T-cell (primary cell): ENCODE measurements around the gene PTGES2. TPM values are rescaled to one million over a fixed set of nuclear protein-coding genes. Genes with fewer than 3 reads are reported as not detected.

Source experiments
- ATAC-seq, 4 experiments: fragments of 200-7000 bp in 3 of 4; fragments of 150-1000 bp in 1 of 4; cut with Tn5 transposase; replicated peaks in 1 of 4; 1 replicate in 3 of 4; 2 replicates in 1 of 4; pipeline ENCODE4 v1.10.0; 2021; ENCODE audit warnings: moderate library complexity in 3 of 4, mild to moderate bottlenecking in 2 of 4, moderate number of reproducible peaks in 1 of 4
- CTCF ChIA-PET, 2 donors: fragments of 300-600 bp; sonication (Branson Sonifier 250); formaldehyde crosslinking; loops; one replicate each; lab custom pipeline; 2022; ENCODE audit warnings: antibody characterized with exemption in 2 of 2; lab: Charles Lee
- POLR2A ChIA-PET, 2 donors: fragments of 300-600 bp; sonication (Branson Sonifier 250); formaldehyde crosslinking; loops; one replicate each; lab custom pipeline; 2022; ENCODE audit warnings: antibody characterized with exemption in 2 of 2; lab: Charles Lee
- DNase-seq, 35 experiments: peaks; one replicate each; pipeline versions ENCODE4 v3.0.0 to v3.0.0-alpha.2; 2013 to 2023
- H3K27ac ChIP-seq: one replicate; pipeline ENCODE4 v1.5.1; 2013; ENCODE audit warnings: low read length
- H3K27me3 ChIP-seq, 2 experiments: replicated peaks in 1 of 2; 1 replicate in 1 of 2; 2 replicates in 1 of 2; pipeline versions ENCODE4 v1.6.1 to v1.7.0; 2013; ENCODE audit warnings: low read length in 1 of 2, mixed read lengths in 1 of 2; ENCODE audit not compliant: control insufficient read depth in 2 of 2, insufficient read depth in 2 of 2; ENCODE audit errors: extremely low read depth in 1 of 2
- H3K36me3 ChIP-seq, 2 donors: 1 replicate in 1 of 2; 2 replicates in 1 of 2; pipeline versions ENCODE4 v1.6.1 to v1.7.0; 2013; ENCODE audit warnings: low read length in 1 of 2; ENCODE audit not compliant: control insufficient read depth in 2 of 2, insufficient read depth in 1 of 2; ENCODE audit errors: extremely low read depth in 1 of 2
- H3K4me1 ChIP-seq, 2 experiments: 1 replicate in 1 of 2; 2 replicates in 1 of 2; pipeline versions ENCODE4 v1.6.1 to v1.7.0; 2013; ENCODE audit warnings: low read length in 2 of 2, mixed read lengths in 1 of 2; ENCODE audit not compliant: insufficient read depth in 2 of 2, control insufficient read depth in 1 of 2; ENCODE audit errors: extremely low read depth in 1 of 2
- H3K4me3 ChIP-seq, 2 donors: 1 replicate in 1 of 2; 2 replicates in 1 of 2; pipeline versions ENCODE4 v1.5.1 to v1.7.0; 2013; ENCODE audit warnings: mild to moderate bottlenecking in 2 of 2, low read length in 1 of 2, moderate library complexity in 1 of 2; ENCODE audit not compliant: control insufficient read depth in 1 of 2; ENCODE audit errors: extremely low read depth in 1 of 2
- H3K9me3 ChIP-seq: 2 replicates; pipeline ENCODE4 v1.7.0; 2013
- H3K27ac Mint-ChIP-seq, 2 donors: one replicate each; pipeline ENCODE4 v1.8.0; 2020 to 2021; ENCODE audit warnings: mild to moderate bottlenecking in 2 of 2, mixed read lengths in 2 of 2
- H3K27me3 Mint-ChIP-seq, 2 donors: one replicate each; pipeline ENCODE4 v1.8.0; 2021 to 2022; ENCODE audit warnings: mixed read lengths in 2 of 2
- H3K36me3 Mint-ChIP-seq: one replicate; pipeline ENCODE4 v1.8.0; 2021; ENCODE audit warnings: mixed read lengths
- H3K4me1 Mint-ChIP-seq, 3 donors: one replicate each; pipeline ENCODE4 v1.8.0; 2020 to 2022; ENCODE audit warnings: mixed read lengths in 3 of 3, mild to moderate bottlenecking in 1 of 3
- H3K4me3 Mint-ChIP-seq, 3 donors: one replicate each; pipeline ENCODE4 v1.8.0; 2020 to 2022; ENCODE audit warnings: mild to moderate bottlenecking in 3 of 3, mixed read lengths in 3 of 3, moderate library complexity in 3 of 3
- H3K9me3 Mint-ChIP-seq, 3 donors: one replicate each; pipeline ENCODE4 v1.8.0; 2020 to 2022; ENCODE audit warnings: mixed read lengths in 3 of 3
- WGBS: methylation state at CpG from one replicate; pipeline ENCODE4 v1.1.5; 2013; ENCODE audit warnings: missing lambda C conversion rate; ENCODE audit not compliant: insufficient coverage; 5-methylcytosine and 5-hydroxymethylcytosine counted together
- total RNA-seq, 35 experiments: library from RNA in 6 of 35; stranded (reverse) in 6 of 35; fragments of 120-200 nt in 1 of 35; gene quantifications; one replicate each; pipeline versions ENCODE4 v1.2.1 to v1.2.4 and lab custom pipeline; 2013 to 2026

PTGES2 gene
- total RNA-seq, 5 donors from 2014 or later (not counting 1 experiment from before 2014, with no cell fraction given) = 60.2 to 91.7 (median 79.2) TPM

GRCh38 chr9:128124873-128125579 lies 2.5 kb downstream of the PTGES2 start:
- ATAC-seq (no peak), DNase-seq (peak in 8 of 35 experiments; percentile 21 to 59 (median 38))
- Mint-ChIP-seq H3K27ac (peak overlapping the region; percentile 71 to 80), H3K4me3 (peak overlapping the region; percentile 31 to 95 (median 77)), H3K4me1 (peaks cover 32 to 40% (median 38%) of the 10 kb centered on the region in 3 donors), H3K27me3 (no peaks in the 10 kb centered on the region), H3K36me3 (peaks cover 3% of the 10 kb centered on the region), H3K9me3 (no peaks in the 10 kb centered on the region)
- WGBS = 81% methylated on average over 10 of the region's 16 CpGs
- H3K36me3 ChIP-seq = peaks cover 12 to 34% of the 10 kb centered on the region in 2 donors
- peaks cover 11 to 41% of the 10 kb centered on the region in 2 experiments for H3K4me1 ChIP-seq
- H3K27me3 ChIP-seq = no peaks in the 10 kb centered on the region
- H3K27ac ChIP-seq = no peak overlapping the region
- ChIA-PET POLR2A (no interaction called here), CTCF (no interaction called here)
- H3K4me3 ChIP-seq = no peak overlapping the region
- H3K9me3 ChIP-seq = no peaks in the 10 kb centered on the region

DNA sequence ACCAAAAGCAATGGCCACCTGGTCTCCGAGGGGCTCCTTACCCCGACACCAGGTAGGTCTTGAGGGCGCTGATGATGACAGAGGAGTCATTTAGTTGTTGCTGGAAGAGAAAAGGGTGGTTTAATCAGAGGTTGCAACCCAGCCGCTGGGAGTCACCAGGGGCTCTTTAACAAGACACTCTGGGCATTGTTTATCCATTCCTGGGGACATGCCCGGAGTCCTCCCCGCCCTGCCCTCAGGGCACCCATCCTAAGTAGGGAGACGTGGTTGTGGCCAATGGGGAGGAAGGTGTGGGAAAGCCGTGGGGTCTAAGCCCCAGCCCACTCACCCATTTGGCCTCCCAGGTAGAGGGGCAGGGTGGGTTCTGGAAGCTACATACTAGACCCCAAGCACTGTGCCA lies 3.1 kb downstream of the PTGES2 start:
- peaks cover 12 to 34% of the 10 kb centered on the region in 2 donors for H3K36me3 ChIP-seq
- H3K27me3 Mint-ChIP-seq = no peaks in the 10 kb centered on the region
- no peak overlapping the region for H3K4me3 ChIP-seq
- H3K36me3 Mint-ChIP-seq = peaks cover 3% of the 10 kb centered on the region
- no peaks in the 10 kb centered on the region for H3K9me3 ChIP-seq
- 100% methylated on average over 4 of the region's 8 CpGs for WGBS
- no peaks in the 10 kb centered on the region for H3K27me3 ChIP-seq
- ATAC-seq = no peak
- no peak overlapping the region for H3K4me3 Mint-ChIP-seq
- POLR2A ChIA-PET = no interaction called here
- no peaks in the 10 kb centered on the region for H3K9me3 Mint-ChIP-seq
- peaks cover 28 to 36% (median 35%) of the 10 kb centered on the region in 3 donors for H3K4me1 Mint-ChIP-seq
- H3K27ac ChIP-seq = no peak overlapping the region
- no peak for DNase-seq
- CTCF ChIA-PET = no interaction called here
- peak overlapping the region; percentile 59 to 71 for H3K27ac Mint-ChIP-seq
- H3K4me1 ChIP-seq = peaks cover 11 to 39% of the 10 kb centered on the region in 2 experiments

- WGBS = 91% methylated on average over 7 of the region's 21 CpGs
- ChIA-PET POLR2A (interaction anchor here in 1 of 2 donors (0.7 kb wide), 1 partner anchor 428 kb away, joined by 3 read pairs; no protein-coding TSS in a partner anchor), CTCF (no interaction called here)
- no peaks in the 10 kb centered on the region for H3K9me3 ChIP-seq
- no peak overlapping the region for H3K27ac ChIP-seq
- H3K27ac Mint-ChIP-seq = no peak overlapping the region
- H3K4me3 Mint-ChIP-seq = no peak overlapping the region
- no peak for DNase-seq
- peaks cover 3% of the 10 kb centered on the region for H3K36me3 Mint-ChIP-seq
- peaks cover 22 to 29% (median 28%) of the 10 kb centered on the region in 3 donors for H3K4me1 Mint-ChIP-seq
- no peaks in the 10 kb centered on the region for H3K27me3 ChIP-seq
- H3K4me3 ChIP-seq = no peak overlapping the region
- no peaks in the 10 kb centered on the region for H3K9me3 Mint-ChIP-seq
- peaks cover 7 to 30% of the 10 kb centered on the region in 2 experiments for H3K4me1 ChIP-seq
- H3K27me3 Mint-ChIP-seq = no peaks in the 10 kb centered on the region
- ATAC-seq = no peak
- H3K36me3 ChIP-seq = peaks cover 12 to 34% of the 10 kb centered on the region in 2 donors
These were observed 4.0 kb downstream of the PTGES2 start for GRCh38 chr9:128123451-128124080.

GRCh38 chr9:128122809-128123175 lies 4.7 kb downstream of the PTGES2 start:
- WGBS = 97% methylated on average over 21 of the region's 24 CpGs
- H3K4me1 ChIP-seq = peaks cover 7 to 32% of the 10 kb centered on the region in 2 experiments
- ChIA-PET CTCF (no interaction called here), POLR2A (no interaction called here)
- no peaks in the 10 kb centered on the region for H3K27me3 Mint-ChIP-seq
- H3K9me3 Mint-ChIP-seq = no peaks in the 10 kb centered on the region
- no peaks in the 10 kb centered on the region for H3K27me3 ChIP-seq
- peaks cover 20 to 29% (median 28%) of the 10 kb centered on the region in 3 donors for H3K4me1 Mint-ChIP-seq
- no peaks in the 10 kb centered on the region for H3K9me3 ChIP-seq
- ATAC-seq = no peak
- H3K4me3 ChIP-seq = no peak overlapping the region
- H3K36me3 Mint-ChIP-seq = peaks cover 3% of the 10 kb centered on the region
- H3K27ac ChIP-seq = no peak overlapping the region
- H3K4me3 Mint-ChIP-seq = no peak overlapping the region
- DNase-seq = no peak
- peaks cover 12 to 34% of the 10 kb centered on the region in 2 donors for H3K36me3 ChIP-seq
- no peak overlapping the region for H3K27ac Mint-ChIP-seq

GRCh38 chr9:128121924-128122808 lies 5.4 kb downstream of the PTGES2 start:
- POLR2A ChIA-PET = no interaction called here
- H3K4me1 ChIP-seq = peaks cover 7 to 38% of the 10 kb centered on the region in 2 experiments
- DNase-seq = no peak
- no peak overlapping the region for H3K27ac ChIP-seq
- no peaks in the 10 kb centered on the region for H3K27me3 Mint-ChIP-seq
- H3K36me3 ChIP-seq = peaks cover 12 to 34% of the 10 kb centered on the region in 2 donors
- WGBS = 87% methylated on average over 18 of the region's 27 CpGs
- H3K9me3 Mint-ChIP-seq = no peaks in the 10 kb centered on the region
- H3K4me1 Mint-ChIP-seq = peaks cover 25 to 34% (median 32%) of the 10 kb centered on the region in 3 donors
- H3K36me3 Mint-ChIP-seq = peaks cover 5% of the 10 kb centered on the region
- no peak for ATAC-seq
- no peaks in the 10 kb centered on the region for H3K27me3 ChIP-seq
- H3K27ac Mint-ChIP-seq = peak overlapping the region in 1 of 2 donors; percentile 61
- H3K9me3 ChIP-seq = no peaks in the 10 kb centered on the region
- no peak overlapping the region for H3K4me3 Mint-ChIP-seq
- H3K4me3 ChIP-seq = no peak overlapping the region
- CTCF ChIA-PET = no interaction called here

DNA sequence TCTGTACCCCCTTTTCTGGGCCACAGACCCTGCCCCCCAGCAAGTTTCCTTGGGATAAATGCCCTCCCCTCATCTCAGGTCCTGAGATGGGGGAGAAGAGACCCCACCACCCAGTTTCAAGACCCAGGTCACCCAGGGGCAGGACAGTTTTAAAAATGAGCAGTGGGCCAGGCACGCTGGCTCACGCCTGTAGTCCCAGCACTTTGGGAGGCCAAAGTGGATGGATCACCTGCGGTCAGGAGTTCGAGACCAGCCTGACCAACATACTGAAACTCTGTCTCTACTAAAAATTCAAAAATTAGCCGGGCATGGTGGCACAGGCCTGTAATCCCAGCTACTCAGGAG lies 6.1 kb downstream of the PTGES2 start:
- POLR2A ChIA-PET = no interaction called here

More for the DNA sequence above, 6.1 kb downstream of the PTGES2 start:
- peaks cover 12 to 34% of the 10 kb centered on the region in 2 donors for H3K36me3 ChIP-seq
- H3K27me3 Mint-ChIP-seq = no peaks in the 10 kb centered on the region
- 100% methylated on average over 1 of the region's 5 CpGs for WGBS
- H3K9me3 Mint-ChIP-seq = no peaks in the 10 kb centered on the region
- CTCF ChIA-PET = no interaction called here
- H3K4me3 ChIP-seq = no peak overlapping the region
- H3K27ac ChIP-seq = no peak overlapping the region
- H3K4me3 Mint-ChIP-seq = no peak overlapping the region
- no peak for DNase-seq
- peaks cover 6 to 32% of the 10 kb centered on the region in 2 experiments for H3K4me1 ChIP-seq
- H3K9me3 ChIP-seq = no peaks in the 10 kb centered on the region
- no peaks in the 10 kb centered on the region for H3K27me3 ChIP-seq
- ATAC-seq = no peak
- peaks cover 5% of the 10 kb centered on the region for H3K36me3 Mint-ChIP-seq
- peaks cover 25 to 32% (median 27%) of the 10 kb centered on the region in 3 donors for H3K4me1 Mint-ChIP-seq
- no peak overlapping the region for H3K27ac Mint-ChIP-seq
